LNCAP (cell line): ENCODE results near the gene EFR3B.

Experiments used
- CTCF ChIP-seq: fragments of 450-650 bp; IDR thresholded peaks from 2 replicates; pipeline ENCODE4 v1.5.1; 2017; ENCODE audit warnings: mild to moderate bottlenecking

The EFR3B gene

GRCh38 chr2:25197336-25198208 is 155.7 kb downstream of the EFR3B start:
- no peak for TF ChIP-seq CTCF

- TF ChIP-seq CTCF: no peak
Measured at GRCh38 chr2:25198209-25198525, 156.3 kb downstream of the EFR3B start.

DNA sequence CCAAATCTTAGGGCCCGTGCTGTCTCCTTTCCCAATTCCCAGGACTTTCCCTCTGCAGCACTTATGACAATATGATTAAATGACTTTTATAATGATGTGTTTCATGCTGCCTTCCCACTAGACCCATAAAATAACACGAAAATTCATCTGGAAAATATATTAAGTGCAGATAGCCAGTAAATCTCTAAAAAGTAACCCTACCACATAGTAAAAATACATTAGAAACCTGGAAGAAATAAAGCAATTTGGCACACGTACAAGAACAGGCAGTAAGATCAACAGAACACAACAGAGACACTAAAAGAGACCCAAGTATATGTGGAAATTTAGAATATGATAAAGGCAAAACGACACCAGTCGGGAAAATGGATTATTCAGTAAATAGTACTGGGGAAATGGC is 156.7 kb downstream of the EFR3B start:
- TF ChIP-seq CTCF: no peak

DNA sequence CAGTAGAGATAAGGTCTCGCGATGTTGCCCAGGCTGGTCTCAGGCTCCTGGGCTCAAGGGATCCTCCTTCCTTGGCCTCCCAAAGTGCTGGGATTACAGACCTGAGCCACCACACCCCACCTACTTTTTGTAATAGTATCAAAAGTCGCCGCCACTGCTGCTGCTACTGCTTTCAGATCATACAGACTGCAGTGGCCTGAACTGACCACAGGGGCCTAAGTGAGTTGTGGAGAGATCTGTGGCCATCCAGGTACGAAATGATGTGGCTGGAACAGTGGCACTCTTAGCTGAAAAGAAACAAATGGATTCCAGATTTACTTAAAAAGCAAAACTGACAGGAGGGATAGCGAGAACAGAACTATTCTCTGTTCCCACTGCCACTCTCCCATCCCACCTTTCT is 159.4 kb downstream of the EFR3B start:
- TF ChIP-seq CTCF: no peak

GRCh38 chr2:25201794-25202193 is 159.9 kb downstream of the EFR3B start:
- no peak for TF ChIP-seq CTCF

GRCh38 chr2:25202275-25202674 is 160.4 kb downstream of the EFR3B start:
- TF ChIP-seq CTCF: no peak

DNA sequence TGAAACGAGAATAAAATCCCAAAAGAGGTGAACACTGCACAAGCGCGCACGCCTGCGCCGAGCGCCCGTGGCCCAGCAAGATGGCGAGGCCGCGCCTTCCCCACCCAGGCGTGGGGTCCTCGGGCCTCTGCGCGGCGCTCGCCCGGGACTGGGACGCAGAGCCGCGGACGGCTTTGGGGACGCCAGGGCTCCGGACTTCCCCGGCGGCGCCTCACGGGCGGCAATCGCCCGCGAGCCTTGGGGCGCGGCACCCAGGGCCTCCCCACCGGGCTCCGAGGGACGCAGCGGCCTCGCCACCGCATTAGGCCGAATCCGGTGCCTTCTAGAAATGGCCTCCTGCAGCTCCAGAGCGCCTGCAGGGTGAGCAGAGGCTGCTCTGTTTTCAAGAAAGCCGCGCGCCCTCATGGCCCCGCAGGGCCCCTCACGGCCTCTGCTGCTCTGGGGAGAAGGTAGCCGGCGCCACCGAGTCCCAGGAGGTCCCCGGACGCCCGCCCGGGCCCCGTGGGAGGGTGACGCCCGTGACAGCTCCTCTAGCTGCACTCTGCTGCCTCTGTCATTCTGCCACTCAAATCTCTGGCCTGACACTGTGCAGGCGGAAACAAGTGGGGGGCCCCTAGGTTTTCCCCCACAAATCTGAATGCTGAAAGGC is 162.4 kb downstream of the EFR3B start:
- TF ChIP-seq CTCF: no peak
